HG03175 (cell line): Measurements from ENCODE around the gene FAM199X.

Experiments used
- ATAC-seq: cut with Tn5 transposase; IDR thresholded peaks from one replicate; pipeline ENCODE4 v1.9.1; 2021; ENCODE audit warnings: mild to moderate bottlenecking, moderate library complexity; ENCODE audit not compliant: unreplicated experiment

The FAM199X gene

GRCh38 chrX:104165894-104166734 lies at the start of gene FAM199X:
FAM199X (plus strand) TSS chrX:104166453; CDS start chrX:104166786, 333 bp downstream.
- ATAC-seq = peak; percentile 97

DNA sequence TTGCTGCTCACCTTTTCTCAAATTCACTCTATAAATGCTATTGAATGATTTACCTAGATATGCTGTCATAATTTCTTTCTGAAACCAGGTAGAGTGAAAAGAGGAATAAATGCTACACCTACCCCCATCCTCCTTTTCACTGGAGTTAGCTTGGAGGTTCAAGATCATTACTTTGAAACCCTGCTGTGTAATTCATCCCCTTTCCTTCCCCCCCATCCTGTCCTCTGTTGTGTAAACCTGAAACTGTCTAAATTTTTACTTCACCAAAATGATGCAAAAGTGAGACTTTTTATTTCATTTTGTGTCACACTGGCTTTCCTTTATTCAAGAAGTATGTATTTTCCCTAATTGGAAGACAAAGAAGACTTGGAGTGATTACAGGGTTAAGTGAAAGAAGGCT lies 48.5 kb upstream of the FAM199X start:
- no peak for ATAC-seq

DNA sequence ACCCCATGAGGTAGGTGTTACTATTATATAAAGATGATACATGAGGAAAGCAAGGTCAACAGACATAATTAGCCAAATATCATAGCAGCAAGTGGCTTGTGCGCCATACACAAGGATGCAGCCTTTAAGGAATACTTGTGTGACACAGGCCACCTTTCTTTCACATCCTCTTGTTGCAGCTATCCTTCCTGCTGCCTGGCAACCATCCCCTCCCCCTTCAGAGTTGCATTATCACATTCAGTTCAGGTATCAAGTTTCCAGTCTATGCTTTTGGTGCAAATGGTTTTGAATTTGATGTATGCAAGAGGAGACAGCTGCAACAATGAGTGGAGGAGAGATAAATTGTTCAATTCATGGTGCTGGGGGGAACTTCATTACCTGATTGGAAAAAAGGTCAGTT lies 47.5 kb upstream of the FAM199X start:
- ATAC-seq = peak; percentile 57

- ATAC-seq = no peak
These were observed 43.4 kb upstream of the FAM199X start for GRCh38 chrX:104122829-104123228.

DNA sequence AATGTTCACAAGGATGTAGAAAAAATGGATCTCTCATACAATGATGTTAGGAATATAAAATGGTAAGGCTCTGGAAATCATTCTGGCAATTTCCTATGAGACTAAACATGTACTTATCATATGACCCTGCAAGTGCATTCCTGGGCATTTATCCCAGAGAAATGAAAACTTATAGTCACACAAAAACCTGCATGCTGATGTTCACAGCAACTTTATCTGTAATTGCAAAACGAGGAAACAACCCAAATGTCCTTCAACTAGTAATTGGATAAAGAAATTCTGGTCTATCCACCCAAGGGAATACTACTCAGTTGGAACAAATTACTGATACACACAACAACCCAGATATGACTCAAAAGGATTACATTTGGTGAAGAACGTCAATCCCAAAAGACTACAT lies 39.4 kb upstream of the FAM199X start:
- no peak for ATAC-seq

DNA sequence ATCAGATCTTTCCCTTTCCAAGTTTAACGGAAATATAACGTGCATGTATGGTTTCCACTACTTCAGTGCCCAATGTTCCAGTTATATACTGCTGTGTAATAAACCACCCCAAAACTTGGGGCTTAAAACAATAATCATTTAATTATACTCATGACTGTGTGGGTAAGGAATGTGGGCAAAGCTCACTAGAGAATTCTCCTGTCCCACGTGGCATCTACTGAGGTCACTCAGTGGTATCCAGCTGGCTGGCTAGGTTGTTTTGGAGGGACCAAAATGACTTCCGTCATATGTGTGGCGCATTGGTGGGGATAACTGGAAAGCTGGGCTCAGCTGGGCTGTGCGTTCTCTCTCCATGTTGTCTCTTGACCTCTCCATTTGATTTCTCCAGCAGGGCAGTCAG lies 35.4 kb upstream of the FAM199X start:
- no peak for ATAC-seq

- no peak for ATAC-seq
These were observed 31.5 kb upstream of the FAM199X start for GRCh38 chrX:104134583-104135261.

GRCh38 chrX:104135677-104136076 lies 30.6 kb upstream of the FAM199X start:
- no peak for ATAC-seq

DNA sequence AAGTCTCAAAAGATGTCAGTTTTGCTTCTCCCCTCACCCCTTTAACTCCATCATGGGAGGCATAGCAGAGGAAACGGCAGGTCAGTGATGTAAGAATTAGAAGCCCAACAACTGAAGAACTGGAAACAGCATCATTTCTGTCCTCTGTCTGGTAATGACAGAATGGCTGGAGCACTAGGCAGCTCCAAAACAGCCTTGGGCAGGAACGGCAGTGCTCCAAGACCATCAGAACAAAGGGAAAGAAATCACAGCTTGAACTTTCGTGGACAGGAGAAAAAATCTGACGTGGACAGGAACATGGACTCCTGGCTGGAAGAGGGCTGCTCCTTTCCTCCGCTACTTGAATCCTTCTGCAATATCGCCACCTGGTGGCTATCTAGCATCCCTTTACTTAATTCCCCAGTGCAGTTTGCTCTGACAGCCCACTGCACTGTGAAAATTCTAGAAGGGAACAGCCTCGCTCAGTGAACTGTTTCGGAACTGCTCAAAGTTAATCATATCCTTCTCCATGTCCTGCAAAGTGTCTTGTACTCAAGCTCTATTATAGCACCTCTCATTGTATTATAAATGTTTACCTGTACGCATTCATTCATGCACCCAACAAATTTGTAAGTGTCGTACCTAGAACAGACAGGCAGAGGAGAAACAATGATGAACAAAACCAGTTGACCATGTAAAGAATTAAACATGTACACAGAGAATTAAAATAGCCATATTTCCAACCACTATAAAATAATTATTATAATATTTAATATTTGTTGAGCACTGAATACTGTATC lies 29.8 kb upstream of the FAM199X start:
- ATAC-seq = peak; percentile 88

DNA sequence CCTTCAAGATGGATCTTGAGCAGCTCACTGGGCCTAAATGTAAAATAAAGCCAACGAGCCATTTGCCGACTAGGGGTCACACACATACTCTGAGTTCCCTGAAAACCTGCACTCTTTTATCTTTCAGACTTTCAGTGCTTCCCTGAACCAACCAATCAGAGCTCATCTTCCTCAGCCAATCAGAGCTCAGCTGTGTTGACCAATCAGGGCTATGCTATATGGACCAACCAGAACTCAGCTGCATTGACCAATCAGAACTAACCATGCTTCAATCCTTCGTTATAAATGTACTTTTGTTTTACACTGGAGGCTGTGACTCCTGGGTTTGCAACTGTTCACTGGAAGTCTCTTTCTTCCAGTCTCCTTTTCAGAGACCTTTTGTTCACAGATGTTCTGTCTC lies 28.8 kb upstream of the FAM199X start:
- no peak for ATAC-seq

DNA sequence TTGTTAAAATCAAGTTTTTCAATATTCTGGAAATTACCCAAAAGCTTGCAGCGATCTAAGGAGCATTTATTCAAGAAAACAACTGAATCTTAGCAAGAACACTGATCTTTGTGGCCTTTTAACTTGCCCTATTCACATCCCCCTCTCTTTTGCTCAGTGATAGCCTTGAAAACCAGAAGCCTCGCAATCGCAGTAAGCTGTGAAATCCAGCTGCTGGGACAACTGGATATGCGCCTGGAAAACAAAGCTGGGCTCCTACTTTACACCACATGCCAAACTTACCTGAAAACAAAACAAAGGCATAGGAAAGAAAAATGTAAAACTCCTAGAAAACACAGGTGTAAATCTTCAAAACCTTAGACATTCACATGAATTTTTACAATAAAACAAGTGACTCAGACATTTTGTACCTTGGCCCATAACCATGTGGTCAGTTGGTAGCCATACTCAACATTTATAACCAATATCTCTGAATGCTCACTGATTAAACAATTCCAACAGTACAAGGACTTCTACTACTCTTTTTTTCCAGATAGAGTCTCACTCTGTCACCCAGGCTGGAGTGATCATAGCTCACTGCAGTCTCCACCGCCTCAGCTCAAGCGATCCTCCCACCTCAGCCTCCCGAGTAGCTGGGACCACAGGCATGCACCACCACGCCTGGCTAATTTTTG lies 25.0 kb upstream of the FAM199X start:
- no peak for ATAC-seq

- ATAC-seq = no peak
These were observed 15.2 kb upstream of the FAM199X start for GRCh38 chrX:104151037-104151436.

- peak; percentile 97 for ATAC-seq
These were observed 9.4 kb upstream of the FAM199X start, which contains the start of gene SLC25A53 for GRCh38 chrX:104156630-104157529. SLC25A53 (minus strand) TSS chrX:104157009; CDS start chrX:104105257, 51,752 bp downstream.

DNA sequence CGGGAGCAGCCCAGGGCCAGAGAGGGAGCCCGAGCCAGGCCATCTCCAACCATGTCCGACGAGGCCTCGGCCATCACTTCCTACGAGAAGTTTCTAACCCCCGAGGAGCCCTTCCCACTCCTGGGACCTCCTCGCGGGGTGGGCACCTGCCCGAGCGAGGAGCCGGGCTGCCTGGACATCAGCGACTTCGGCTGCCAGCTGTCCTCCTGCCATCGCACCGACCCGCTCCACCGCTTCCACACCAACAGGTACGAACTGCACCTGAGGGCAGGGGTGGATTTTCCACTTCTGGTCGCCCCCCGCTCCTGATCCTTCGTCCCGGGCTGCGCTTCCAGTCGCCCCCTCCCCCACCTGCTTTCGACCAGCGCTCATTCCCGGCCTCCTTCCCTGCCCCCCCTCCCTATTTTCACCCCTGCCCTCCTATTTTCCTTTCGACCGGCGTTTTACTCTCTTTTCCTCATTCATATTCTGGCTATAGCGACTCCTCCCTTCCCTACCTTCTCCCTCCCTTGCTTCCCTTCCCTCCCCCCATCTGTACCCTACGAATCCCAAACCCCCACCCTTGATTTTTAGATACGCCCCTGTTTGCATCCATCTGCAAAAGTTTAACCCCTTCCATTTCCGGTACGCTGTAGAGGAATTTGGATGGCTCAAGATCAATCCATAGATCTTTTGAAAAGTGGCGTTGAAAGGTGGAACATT lies 633 bp downstream of the FAM199X start:
- ATAC-seq = no peak

DNA sequence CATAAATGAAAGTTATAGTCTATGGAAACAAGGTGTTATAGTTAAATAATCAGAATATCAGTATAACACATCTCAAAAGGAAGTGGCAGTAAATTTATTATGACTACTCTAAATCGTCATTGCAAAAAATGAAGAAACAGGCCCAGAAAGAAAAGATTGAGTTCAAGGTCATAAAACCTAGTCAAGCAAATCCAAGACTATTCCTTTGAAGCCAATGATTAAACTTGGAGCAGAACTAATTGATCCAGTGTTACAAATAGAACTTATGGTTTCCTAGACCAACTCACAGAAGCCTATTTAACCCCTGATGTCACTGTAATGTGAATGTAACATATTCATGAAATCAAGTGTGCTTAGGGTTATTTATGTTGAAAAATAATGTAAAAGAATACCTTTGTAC lies 1.9 kb downstream of the FAM199X start:
- no peak for ATAC-seq

DNA sequence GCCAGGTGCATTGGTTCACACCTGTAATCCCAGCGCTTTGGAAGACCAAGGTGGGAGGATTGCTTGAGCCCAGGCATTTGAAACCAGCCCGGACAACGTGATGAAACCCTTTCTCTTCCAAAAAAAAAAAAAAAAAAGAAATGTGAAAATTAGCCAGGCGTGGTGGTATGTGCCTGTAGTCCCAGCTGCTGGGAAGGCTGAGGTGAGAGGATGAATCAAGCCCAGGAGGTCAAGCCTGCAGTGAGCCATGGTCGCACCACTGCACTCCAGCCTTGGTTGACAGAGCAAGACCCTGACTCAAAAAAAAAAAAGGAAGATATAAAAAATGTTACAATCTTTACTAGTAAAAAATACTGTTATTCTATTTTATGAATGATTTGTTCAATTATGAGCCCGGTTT lies 5.9 kb downstream of the FAM199X start:
- ATAC-seq = no peak

DNA sequence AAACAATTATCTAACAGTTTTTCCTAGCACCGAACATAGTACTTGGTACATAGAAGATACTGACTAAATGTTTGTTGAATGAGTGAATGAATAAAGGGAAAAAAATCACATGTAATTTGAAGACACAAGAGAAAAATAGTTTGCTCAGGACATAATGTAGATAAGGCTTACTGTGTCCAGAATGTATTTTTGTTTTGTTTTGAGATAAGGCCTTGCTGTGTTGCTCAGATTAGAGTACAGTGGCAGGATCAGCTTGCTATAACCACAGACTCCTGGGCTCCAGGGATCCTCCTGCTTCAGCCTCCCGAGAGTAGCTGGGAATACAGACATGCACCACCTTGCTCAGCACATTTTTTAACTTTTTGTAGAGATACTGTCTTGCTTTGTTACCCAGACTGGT lies 6.5 kb downstream of the FAM199X start:
- ATAC-seq = no peak

GRCh38 chrX:104173841-104174240 lies 7.6 kb downstream of the FAM199X start:
- ATAC-seq = no peak

DNA sequence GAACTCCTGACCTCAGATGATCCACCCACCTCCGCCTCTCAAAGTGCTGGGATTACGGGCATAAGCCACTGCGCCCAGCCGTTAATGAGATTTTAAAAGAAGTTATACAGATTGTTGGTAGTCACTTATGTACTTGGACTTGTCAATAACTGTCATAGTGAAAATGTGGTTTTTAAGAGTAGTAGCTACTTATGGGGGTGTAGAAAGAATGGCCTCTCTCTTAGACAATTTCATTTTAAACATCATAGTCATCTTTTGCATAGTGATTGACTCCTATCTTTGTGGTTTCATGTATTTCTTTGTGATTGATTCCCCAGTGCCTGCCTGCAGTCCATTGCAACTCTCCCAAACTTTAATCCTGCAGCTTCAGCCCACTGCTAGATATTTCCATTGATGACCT lies 17.4 kb downstream of the FAM199X start:
- no peak for ATAC-seq
